ENCODE measurements around the gene TRAP1. TPM values are rescaled to one million over a fixed set of nuclear protein-coding genes. Genes with fewer than 3 reads are reported as not detected.

TRAP1 gene
- total and polyA plus RNA-seq, 4 donors = 78.3 to 148 (median 112) TPM

DNA sequence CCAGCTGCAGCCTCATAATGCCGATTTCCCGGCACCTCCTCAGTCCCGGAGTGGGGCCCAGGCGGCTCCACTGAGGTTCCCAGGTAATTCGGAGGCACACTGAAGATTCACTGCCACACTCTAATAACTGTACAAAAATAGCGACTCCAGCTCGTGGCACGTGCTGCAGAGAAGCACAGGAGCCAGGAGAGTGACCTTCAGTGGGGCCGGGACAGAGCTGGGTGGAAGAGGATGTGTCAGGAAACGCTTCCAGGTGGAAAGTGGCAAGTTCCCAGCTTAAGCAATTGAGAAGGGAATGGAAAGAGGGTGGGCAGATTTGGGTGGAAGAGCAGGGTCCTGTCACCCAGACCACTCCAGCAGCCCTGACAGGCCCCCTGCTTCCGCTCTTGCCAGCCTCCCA lies 3.1 kb upstream of the TRAP1 start:
- Histone ChIP-seq H3K4me1 (ENCODE audit: control insufficient read depth in 4 of 4, insufficient read depth in 4 of 4, low read length in 3 of 4) (peaks cover 0 to 15% (median 5%) of the 10 kb centered on the region in 4 donors), H3K36me3 (ENCODE audit: control insufficient read depth in 4 of 4, insufficient read depth in 3 of 4, low read depth in 1 of 4, low read length in 3 of 4) (no peaks in the 10 kb centered on the region), H3K9ac (ENCODE audit: low read depth in 1 of 2, low read length in 2 of 2) (no peak overlapping the region), H3K27ac (ENCODE audit: low read depth in 1 of 2, low read length in 2 of 2) (no peak overlapping the region), H3K27me3 (ENCODE audit: control insufficient read depth in 4 of 4, insufficient read depth in 4 of 4, low read length in 3 of 4) (no peaks in the 10 kb centered on the region), H3K9me3 (ENCODE audit: control insufficient read depth in 4 of 4, low read length in 3 of 4) (no peaks in the 10 kb centered on the region), H3K4me3 (ENCODE audit: low read depth in 1 of 3, low read length in 3 of 3) (no peak overlapping the region)
- no peak for TF ChIP-seq JUND (IDR thresholded peaks at IDR 0.05)
- TF ChIP-seq NR2F2 (IDR thresholded peaks at IDR 0.05) = no peak
- TF ChIP-seq RAD21 (IDR thresholded peaks at IDR 0.05) = no peak
- TF ChIP-seq, protein P1, sequence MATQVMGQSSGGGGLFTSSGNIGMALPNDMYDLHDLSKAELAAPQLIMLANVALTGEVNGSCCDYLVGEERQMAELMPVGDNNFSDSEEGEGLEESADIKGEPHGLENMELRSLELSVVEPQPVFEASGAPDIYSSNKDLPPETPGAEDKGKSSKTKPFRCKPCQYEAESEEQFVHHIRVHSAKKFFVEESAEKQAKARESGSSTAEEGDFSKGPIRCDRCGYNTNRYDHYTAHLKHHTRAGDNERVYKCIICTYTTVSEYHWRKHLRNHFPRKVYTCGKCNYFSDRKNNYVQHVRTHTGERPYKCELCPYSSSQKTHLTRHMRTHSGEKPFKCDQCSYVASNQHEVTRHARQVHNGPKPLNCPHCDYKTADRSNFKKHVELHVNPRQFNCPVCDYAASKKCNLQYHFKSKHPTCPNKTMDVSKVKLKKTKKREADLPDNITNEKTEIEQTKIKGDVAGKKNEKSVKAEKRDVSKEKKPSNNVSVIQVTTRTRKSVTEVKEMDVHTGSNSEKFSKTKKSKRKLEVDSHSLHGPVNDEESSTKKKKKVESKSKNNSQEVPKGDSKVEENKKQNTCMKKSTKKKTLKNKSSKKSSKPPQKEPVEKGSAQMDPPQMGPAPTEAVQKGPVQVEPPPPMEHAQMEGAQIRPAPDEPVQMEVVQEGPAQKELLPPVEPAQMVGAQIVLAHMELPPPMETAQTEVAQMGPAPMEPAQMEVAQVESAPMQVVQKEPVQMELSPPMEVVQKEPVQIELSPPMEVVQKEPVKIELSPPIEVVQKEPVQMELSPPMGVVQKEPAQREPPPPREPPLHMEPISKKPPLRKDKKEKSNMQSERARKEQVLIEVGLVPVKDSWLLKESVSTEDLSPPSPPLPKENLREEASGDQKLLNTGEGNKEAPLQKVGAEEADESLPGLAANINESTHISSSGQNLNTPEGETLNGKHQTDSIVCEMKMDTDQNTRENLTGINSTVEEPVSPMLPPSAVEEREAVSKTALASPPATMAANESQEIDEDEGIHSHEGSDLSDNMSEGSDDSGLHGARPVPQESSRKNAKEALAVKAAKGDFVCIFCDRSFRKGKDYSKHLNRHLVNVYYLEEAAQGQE (IDR thresholded peaks at IDR 0.05) = no peak
- TF ChIP-seq, protein P2, sequence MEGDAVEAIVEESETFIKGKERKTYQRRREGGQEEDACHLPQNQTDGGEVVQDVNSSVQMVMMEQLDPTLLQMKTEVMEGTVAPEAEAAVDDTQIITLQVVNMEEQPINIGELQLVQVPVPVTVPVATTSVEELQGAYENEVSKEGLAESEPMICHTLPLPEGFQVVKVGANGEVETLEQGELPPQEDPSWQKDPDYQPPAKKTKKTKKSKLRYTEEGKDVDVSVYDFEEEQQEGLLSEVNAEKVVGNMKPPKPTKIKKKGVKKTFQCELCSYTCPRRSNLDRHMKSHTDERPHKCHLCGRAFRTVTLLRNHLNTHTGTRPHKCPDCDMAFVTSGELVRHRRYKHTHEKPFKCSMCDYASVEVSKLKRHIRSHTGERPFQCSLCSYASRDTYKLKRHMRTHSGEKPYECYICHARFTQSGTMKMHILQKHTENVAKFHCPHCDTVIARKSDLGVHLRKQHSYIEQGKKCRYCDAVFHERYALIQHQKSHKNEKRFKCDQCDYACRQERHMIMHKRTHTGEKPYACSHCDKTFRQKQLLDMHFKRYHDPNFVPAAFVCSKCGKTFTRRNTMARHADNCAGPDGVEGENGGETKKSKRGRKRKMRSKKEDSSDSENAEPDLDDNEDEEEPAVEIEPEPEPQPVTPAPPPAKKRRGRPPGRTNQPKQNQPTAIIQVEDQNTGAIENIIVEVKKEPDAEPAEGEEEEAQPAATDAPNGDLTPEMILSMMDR (IDR thresholded peaks at IDR 0.05; ENCODE audit: low read depth, low read length, missing input control) = no peak
- TF ChIP-seq GABPA (IDR thresholded peaks at IDR 0.05 in 1 of 2, conservative IDR thresholded peaks at IDR 0.05 in 1 of 2) = no peak
- TF ChIP-seq FOXA1 (IDR thresholded peaks at IDR 0.05) = no peak
- no peak for TF ChIP-seq HNF4G (IDR thresholded peaks at IDR 0.05)
- TF ChIP-seq EGR1 (IDR thresholded peaks at IDR 0.05; ENCODE audit: low read depth in 2 of 2) = no peak
- TF ChIP-seq FOXA2 (IDR thresholded peaks at IDR 0.05) = no peak
- TF ChIP-seq TAF1 (conservative IDR thresholded peaks at IDR 0.05) = no peak
- TF ChIP-seq, protein P3, sequence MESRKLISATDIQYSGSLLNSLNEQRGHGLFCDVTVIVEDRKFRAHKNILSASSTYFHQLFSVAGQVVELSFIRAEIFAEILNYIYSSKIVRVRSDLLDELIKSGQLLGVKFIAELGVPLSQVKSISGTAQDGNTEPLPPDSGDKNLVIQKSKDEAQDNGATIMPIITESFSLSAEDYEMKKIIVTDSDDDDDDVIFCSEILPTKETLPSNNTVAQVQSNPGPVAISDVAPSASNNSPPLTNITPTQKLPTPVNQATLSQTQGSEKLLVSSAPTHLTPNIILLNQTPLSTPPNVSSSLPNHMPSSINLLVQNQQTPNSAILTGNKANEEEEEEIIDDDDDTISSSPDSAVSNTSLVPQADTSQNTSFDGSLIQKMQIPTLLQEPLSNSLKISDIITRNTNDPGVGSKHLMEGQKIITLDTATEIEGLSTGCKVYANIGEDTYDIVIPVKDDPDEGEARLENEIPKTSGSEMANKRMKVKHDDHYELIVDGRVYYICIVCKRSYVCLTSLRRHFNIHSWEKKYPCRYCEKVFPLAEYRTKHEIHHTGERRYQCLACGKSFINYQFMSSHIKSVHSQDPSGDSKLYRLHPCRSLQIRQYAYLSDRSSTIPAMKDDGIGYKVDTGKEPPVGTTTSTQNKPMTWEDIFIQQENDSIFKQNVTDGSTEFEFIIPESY (IDR thresholded peaks at IDR 0.05) = no peak
- TF ChIP-seq YY1 (IDR thresholded peaks at IDR 0.05) = no peak
- TF ChIP-seq, protein P4, sequence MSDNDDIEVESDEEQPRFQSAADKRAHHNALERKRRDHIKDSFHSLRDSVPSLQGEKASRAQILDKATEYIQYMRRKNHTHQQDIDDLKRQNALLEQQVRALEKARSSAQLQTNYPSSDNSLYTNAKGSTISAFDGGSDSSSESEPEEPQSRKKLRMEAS (IDR thresholded peaks at IDR 0.05) = no peak
- DNase-seq (ENCODE audit: low spot score) = no peak
- 75% methylated on average over 11 of the region's 11 CpGs for WGBS

DNA sequence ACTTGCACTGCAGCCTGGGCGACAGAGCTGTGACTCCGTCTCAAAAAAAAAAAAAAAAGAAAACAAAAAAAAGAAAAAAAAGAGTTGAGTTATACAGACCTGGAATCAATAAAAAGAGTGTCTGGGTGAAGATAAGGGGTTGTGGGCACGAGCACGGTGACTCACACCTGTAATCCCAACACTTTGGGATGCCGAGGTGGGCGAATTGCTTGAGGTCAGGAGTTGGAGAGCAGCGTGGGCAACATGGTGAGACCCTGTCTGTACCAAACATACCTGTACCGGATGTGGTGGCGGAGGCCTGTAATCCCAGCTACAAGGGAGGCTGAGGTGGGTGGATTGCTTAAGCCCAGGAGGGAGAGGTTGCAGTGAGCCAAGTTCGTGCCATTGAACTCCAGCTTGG lies 1.3 kb upstream of the TRAP1 start:
- H3K4me3 ChIP-seq (ENCODE audit: low read depth in 1 of 3, low read length in 3 of 3) = no peak overlapping the region
- H3K36me3 ChIP-seq (ENCODE audit: control insufficient read depth in 4 of 4, insufficient read depth in 3 of 4, low read depth in 1 of 4, low read length in 3 of 4) = peaks cover 0 to 2% (median 0%) of the 10 kb centered on the region in 4 donors
- 90% methylated on average over 10 of the region's 10 CpGs for WGBS
- H3K27me3 ChIP-seq (ENCODE audit: control insufficient read depth in 4 of 4, insufficient read depth in 4 of 4, low read length in 3 of 4) = no peaks in the 10 kb centered on the region
- no peaks in the 10 kb centered on the region for H3K9me3 ChIP-seq (ENCODE audit: control insufficient read depth in 4 of 4, low read length in 3 of 4)
- no peak for DNase-seq (ENCODE audit: low spot score)
- H3K27ac ChIP-seq (ENCODE audit: low read depth in 1 of 2, low read length in 2 of 2) = no peak overlapping the region
- H3K9ac ChIP-seq (ENCODE audit: low read depth in 1 of 2, low read length in 2 of 2) = no peak overlapping the region
- H3K4me1 ChIP-seq (ENCODE audit: control insufficient read depth in 4 of 4, insufficient read depth in 4 of 4, low read length in 3 of 4) = peaks cover 0 to 15% (median 10%) of the 10 kb centered on the region in 4 donors
- TF ChIP-seq, protein P1 (IDR thresholded peaks at IDR 0.05) = no peak
- TF ChIP-seq YY1 (IDR thresholded peaks at IDR 0.05) (no peak), FOXA2 (IDR thresholded peaks at IDR 0.05) (no peak), RAD21 (IDR thresholded peaks at IDR 0.05) (no peak), GABPA (IDR thresholded peaks at IDR 0.05 in 1 of 2, conservative IDR thresholded peaks at IDR 0.05 in 1 of 2) (no peak), FOXA1 (IDR thresholded peaks at IDR 0.05) (no peak), TAF1 (conservative IDR thresholded peaks at IDR 0.05) (no peak), EGR1 (IDR thresholded peaks at IDR 0.05; ENCODE audit: low read depth in 2 of 2) (no peak), JUND (IDR thresholded peaks at IDR 0.05) (no peak), RXRA (IDR thresholded peaks at IDR 0.05) (no peak), SP1 (IDR thresholded peaks at IDR 0.05) (no peak), HNF4G (IDR thresholded peaks at IDR 0.05) (no peak)
- TF ChIP-seq, protein P4 (IDR thresholded peaks at IDR 0.05) = no peak
- TF ChIP-seq, protein P2 (IDR thresholded peaks at IDR 0.05; ENCODE audit: low read depth, low read length, missing input control) = no peak
- TF ChIP-seq, protein P5, sequence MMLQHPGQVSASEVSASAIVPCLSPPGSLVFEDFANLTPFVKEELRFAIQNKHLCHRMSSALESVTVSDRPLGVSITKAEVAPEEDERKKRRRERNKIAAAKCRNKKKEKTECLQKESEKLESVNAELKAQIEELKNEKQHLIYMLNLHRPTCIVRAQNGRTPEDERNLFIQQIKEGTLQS (IDR thresholded peaks at IDR 0.05) = no peak

Data from liver (tissue), 9 donors.